Testis (tissue), 3 donors: Measurements from ENCODE around the gene CDK14. TPM values are rescaled to one million over a fixed set of nuclear protein-coding genes. Genes with fewer than 3 reads are reported as not detected.

Experiments used
- polyA plus RNA-seq: library from polyadenylated mRNA; stranded (reverse); fragments of 350-450 nt; fragmentation: Illumina TruSeq; extraction: RNeasy Lipid Tissue Mini Kit (QIAGEN cat#74804); gene quantifications from one replicate; pipeline ENCODE4 v1.2.3, GENCODE V29; 2014; ENCODE audit warnings: low read depth, low replicate concordance; ENCODE audit not compliant: insufficient read depth
- total RNA-seq, 2 donors: library from RNA; depleted of rRNA; stranded (reverse); fragments of >200 nt; gene quantifications; one replicate each; pipeline ENCODE4 v1.2.3, GENCODE V29; 2016

Gene CDK14
- total and polyA plus RNA-seq, 3 donors from 2014 or later = 18.9 to 22.7 (median 19.5) TPM

Other genes with a start within 250 kb of the CDK14 start
- gene GTPBP10, start 249.6 kb upstream of the CDK14 start, total RNA-seq = 10 to 100 TPM; 14.6 to 16.6 TPM
- 25.6 TPM for gene GTPBP10, start 249.6 kb upstream of the CDK14 start, polyA plus RNA-seq
- 10 to 100 TPM; 31.8 to 33.9 TPM for gene CLDN12, start 192.9 kb upstream of the CDK14 start, total RNA-seq
- 40.5 TPM for gene CLDN12, start 192.9 kb upstream of the CDK14 start, polyA plus RNA-seq
- 1 to 10 TPM; 5.8 to 8.0 TPM for gene PTTG1IP2, start 126.7 kb upstream of the CDK14 start, total RNA-seq
- 13.1 TPM for gene PTTG1IP2, start 126.7 kb upstream of the CDK14 start, polyA plus RNA-seq